Uterus (tissue), 2 donors: ENCODE data around the gene DTX3.

Experiments
- CTCF ChIP-seq, 4 experiments: fragments of 200-600 bp in 2 of 4; fragments of 450-650 bp in 2 of 4; sonication (generic) in 2 of 4; IDR thresholded peaks; one replicate each; pipeline ENCODE4 v1.5.1; 2016 to 2019; ENCODE audit warnings: antibody characterized with exemption in 4 of 4, mild to moderate bottlenecking in 2 of 4, moderate library complexity in 1 of 4
- POLR2A ChIP-seq, 2 donors: fragments of 450-650 bp; IDR thresholded peaks; one replicate each; pipeline ENCODE4 v1.6.1; 2016; ENCODE audit warnings: antibody characterized with exemption in 2 of 2, mild to moderate bottlenecking in 1 of 2, moderate library complexity in 1 of 2

DNA sequence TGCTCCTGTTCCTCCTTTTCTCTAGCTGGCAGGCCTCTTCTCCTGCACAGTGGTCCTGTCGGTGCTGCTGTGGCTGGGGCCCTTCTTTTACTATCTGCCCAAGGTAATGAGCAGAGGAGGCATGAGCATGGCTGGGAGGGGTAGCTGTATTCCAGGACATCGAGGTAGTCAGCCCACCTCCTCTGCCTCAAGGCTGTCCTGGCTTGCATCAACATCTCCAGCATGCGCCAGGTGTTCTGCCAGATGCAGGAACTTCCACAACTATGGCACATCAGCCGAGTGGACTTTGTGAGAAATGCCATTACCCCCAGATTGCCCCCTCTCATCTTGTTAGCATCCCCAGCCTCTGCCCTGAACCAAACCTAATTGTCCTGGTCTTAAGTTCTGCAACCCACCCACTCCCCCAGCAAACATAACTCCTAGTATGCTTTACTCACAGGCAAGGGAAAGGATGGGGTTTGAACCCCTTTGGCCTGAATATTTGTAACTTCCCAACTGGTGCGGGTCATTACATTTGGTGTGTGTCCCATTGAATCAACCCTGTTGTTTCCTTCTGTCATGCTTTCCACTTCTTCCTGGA lies 19.3 kb downstream of the DTX3 start:
- TF ChIP-seq CTCF (IDR thresholded peaks at IDR 0.05), result no peak
- no peak for TF ChIP-seq POLR2A (IDR thresholded peaks at IDR 0.05)
